ENCODE data around the gene SCRN3.
"Not testable (repeated sequence)": the region's sequence is repeated elsewhere in the genome, so short reads cannot be mapped to it uniquely, and the experiment has no call there.

The SCRN3 gene, protein sequence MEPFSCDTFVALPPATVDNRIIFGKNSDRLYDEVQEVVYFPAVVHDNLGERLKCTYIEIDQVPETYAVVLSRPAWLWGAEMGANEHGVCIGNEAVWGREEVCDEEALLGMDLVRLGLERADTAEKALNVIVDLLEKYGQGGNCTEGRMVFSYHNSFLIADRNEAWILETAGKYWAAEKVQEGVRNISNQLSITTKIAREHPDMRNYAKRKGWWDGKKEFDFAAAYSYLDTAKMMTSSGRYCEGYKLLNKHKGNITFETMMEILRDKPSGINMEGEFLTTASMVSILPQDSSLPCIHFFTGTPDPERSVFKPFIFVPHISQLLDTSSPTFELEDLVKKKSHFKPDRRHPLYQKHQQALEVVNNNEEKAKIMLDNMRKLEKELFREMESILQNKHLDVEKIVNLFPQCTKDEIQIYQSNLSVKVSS

GRCh38 chr2:174395284-174395968, at the start of gene SCRN3:
Gene SCRN3 (plus strand): TSS chr2:174395730. CDS start chr2:174398284, 2,554 bp downstream.
- Mint-ChIP-seq H3K36me3 (ENCODE audit: low read depth) (peaks cover 46% of the 10 kb centered on the region), H3K27ac (peak within 1 kb of the TSS; percentile 99), H3K27me3 (no peaks in the 10 kb centered on the region), H3K9me3 (no peaks in the 10 kb centered on the region), H3K4me3 (peak within 1 kb of the TSS; percentile 99), H3K4me1 (ENCODE audit: low read depth) (peaks cover 53% of the 10 kb centered on the region)
- DNase-seq, result peak; percentile 80

GRCh38 chr2:174350018-174350417, 45.5 kb upstream of the SCRN3 start:
- Mint-ChIP-seq H3K27ac (no peak overlapping the region), H3K27me3 (peaks cover 8% of the 10 kb centered on the region), H3K4me1 (ENCODE audit: low read depth) (no peaks in the 10 kb centered on the region), H3K9me3 (no peaks in the 10 kb centered on the region), H3K36me3 (ENCODE audit: low read depth) (peaks cover 38% of the 10 kb centered on the region), H3K4me3 (no peak overlapping the region)
- DNase-seq, result no peak

DNA sequence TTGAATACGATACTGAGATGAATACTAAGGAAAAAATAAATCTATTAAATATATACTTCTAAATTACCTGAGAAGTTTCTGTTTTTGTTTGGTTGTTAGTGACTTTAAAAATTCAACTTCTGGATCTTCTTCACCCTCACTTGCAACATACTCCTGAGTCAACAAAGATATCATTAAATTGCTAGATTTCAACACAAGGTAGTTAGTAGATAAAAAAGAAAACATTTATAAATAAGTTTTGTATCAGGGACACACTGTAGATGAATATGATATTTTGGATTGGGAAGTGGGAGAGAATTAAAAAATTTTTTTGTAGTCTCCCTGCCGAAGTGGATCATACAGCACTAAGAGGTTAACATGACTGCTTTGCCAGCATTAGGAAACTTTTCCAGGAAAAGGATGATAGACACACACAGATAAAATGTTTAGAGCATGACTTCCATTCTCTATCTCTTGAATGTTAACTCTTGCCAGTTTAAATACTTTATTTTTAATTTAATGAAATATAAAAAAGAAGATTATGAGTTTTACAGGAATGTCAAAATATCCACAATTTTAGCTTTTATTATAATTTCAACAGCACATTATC, 44.8 kb upstream of the SCRN3 start:
- peaks cover 40% of the 10 kb centered on the region for H3K36me3 Mint-ChIP-seq (ENCODE audit: low read depth)

DNA sequence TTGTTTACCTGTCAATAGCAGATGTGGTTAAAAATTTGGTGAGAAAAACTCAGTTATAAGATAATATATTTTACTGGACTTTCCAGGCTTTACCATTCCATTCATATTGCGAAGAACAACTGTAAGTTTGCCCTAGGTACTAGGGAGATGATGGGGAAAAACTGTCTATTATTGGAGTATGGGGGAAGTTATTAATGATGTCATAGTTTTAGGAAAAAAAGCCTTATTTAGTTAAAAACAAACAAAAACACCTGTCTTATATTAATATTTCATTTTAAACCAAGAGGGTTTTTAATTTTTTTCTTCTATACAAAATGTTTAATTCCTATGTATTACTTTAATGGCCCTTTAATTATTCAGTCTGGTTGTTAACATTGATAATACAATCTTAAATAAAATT, 42.5 kb upstream of the SCRN3 start:
- no peaks in the 10 kb centered on the region for H3K4me1 Mint-ChIP-seq (ENCODE audit: low read depth)
- DNase-seq, result no peak
- no peaks in the 10 kb centered on the region for H3K9me3 Mint-ChIP-seq
- H3K27ac Mint-ChIP-seq, result no peak overlapping the region
- H3K36me3 Mint-ChIP-seq (ENCODE audit: low read depth), result peaks cover 39% of the 10 kb centered on the region
- no peaks in the 10 kb centered on the region for H3K27me3 Mint-ChIP-seq
- H3K4me3 Mint-ChIP-seq, result no peak overlapping the region

More for the DNA sequence above, 44.8 kb upstream of the SCRN3 start:
- DNase-seq, result no peak
- Mint-ChIP-seq H3K4me1 (ENCODE audit: low read depth) (no peaks in the 10 kb centered on the region), H3K27ac (no peak overlapping the region), H3K4me3 (no peak overlapping the region), H3K27me3 (peaks cover 2% of the 10 kb centered on the region), H3K9me3 (no peaks in the 10 kb centered on the region)

DNA sequence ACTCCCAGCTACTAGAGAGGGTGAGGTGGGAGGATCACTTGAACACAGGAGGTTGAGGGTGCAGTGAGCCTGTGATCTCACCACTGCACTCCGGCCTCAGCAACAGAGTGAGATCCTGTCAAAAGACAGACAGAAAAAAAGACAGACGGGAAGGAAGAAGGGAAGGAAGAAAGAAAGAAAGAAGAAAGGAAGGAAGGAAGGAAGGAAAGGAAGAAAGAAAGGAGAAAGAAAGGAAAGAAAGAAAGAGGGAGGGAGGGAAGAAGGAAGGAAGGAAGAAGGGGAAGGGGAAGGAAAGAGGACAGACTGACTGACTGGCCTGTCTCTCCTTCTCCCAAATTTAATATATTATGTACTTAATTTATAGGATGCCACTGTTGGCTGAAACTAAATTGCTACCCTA, 39.2 kb upstream of the SCRN3 start:
- no peak overlapping the region for H3K27ac Mint-ChIP-seq
- H3K9me3 Mint-ChIP-seq, result no peaks in the 10 kb centered on the region
- H3K27me3 Mint-ChIP-seq, result no peaks in the 10 kb centered on the region
- no peak for DNase-seq
- no peaks in the 10 kb centered on the region for H3K4me1 Mint-ChIP-seq (ENCODE audit: low read depth)
- no peak overlapping the region for H3K4me3 Mint-ChIP-seq
- H3K36me3 Mint-ChIP-seq (ENCODE audit: low read depth), result peaks cover 41% of the 10 kb centered on the region

DNA sequence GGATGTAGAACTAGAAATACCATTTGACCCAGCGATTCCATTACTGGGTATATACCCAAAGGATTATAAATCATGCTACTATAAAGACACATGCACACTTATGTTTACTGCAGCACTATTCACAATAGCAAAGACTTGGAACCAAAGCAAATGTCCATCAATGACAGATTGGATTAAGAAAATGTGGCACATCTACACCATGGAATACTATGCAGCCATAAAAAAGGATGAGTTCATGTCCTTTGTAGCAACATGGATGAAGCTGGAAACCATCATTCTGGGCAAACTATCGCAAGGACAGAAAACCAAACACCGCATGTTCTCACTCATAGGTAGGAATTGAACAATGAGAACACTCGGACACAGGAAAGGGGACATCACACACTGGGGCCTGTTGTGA, 35.9 kb upstream of the SCRN3 start:
- H3K27ac Mint-ChIP-seq; H3K9me3 Mint-ChIP-seq; H3K4me3 Mint-ChIP-seq; H3K4me1 Mint-ChIP-seq (ENCODE audit: low read depth); DNase-seq; H3K27me3 Mint-ChIP-seq: not testable (repeated sequence)
- peaks cover 61% of the 10 kb centered on the region for H3K36me3 Mint-ChIP-seq (ENCODE audit: low read depth)

DNA sequence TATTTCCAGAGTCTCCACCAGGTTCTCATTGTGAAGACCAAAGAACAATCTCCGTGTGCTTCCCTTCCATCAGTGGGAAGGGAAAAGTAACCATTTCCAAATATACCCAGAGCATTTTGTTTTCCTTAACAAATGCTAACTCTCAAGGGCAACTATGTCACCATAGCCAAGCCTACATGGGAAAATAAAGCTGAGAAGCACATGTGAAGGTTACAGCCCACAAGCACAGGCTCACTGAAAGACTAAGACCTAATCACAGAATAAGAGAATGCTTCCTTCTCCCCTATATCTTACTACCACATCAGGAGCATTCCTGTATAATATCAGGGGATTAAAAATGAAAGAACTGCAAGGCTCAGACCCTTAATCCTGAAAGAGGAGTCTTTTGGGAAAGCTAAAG, 32.6 kb upstream of the SCRN3 start:
- Mint-ChIP-seq H3K27ac (no peak overlapping the region), H3K4me1 (ENCODE audit: low read depth) (no peaks in the 10 kb centered on the region), H3K9me3 (peaks cover 23% of the 10 kb centered on the region), H3K4me3 (no peak overlapping the region), H3K36me3 (ENCODE audit: low read depth) (peaks cover 79% of the 10 kb centered on the region), H3K27me3 (no peaks in the 10 kb centered on the region)
- DNase-seq, result no peak

DNA sequence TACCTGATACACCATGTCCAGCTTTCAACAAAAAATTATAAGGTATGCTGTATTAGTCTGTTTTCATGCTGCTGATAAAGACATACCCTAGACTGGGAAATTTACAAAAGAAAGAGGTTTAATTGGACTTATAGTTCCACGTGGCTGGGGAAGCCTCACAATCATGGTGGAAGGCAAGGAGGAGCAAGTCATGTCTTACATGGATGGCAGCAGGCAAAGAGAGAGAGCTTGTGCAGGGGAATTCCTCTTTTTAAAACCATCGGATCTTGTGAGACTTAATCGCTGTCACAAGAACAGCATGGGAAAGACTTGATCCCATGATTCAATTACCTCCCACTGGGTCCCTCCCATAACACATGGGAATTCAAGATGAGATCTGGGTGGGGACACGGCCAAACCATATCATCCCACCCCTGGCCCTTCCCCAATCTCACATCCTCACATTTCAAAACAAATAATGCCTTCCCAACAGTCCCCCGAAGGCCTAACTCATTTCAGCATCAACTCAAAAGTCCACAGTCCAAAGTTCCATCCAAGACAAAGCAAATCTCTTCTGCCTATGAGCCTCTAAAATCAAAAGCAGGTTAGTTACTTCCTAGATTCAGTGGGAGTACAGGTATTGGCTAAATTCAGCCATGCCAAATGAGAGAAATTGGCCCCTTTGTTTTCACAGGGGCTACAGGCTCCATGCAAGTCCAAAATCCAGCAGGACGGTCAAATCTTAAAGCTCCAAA, 31.9 kb upstream of the SCRN3 start:
- H3K4me3 Mint-ChIP-seq; H3K4me1 Mint-ChIP-seq (ENCODE audit: low read depth); DNase-seq; H3K27me3 Mint-ChIP-seq; H3K27ac Mint-ChIP-seq: not testable (repeated sequence)
- H3K9me3 Mint-ChIP-seq, result peaks cover 23% of the 10 kb centered on the region
- peaks cover 85% of the 10 kb centered on the region for H3K36me3 Mint-ChIP-seq (ENCODE audit: low read depth)

DNA sequence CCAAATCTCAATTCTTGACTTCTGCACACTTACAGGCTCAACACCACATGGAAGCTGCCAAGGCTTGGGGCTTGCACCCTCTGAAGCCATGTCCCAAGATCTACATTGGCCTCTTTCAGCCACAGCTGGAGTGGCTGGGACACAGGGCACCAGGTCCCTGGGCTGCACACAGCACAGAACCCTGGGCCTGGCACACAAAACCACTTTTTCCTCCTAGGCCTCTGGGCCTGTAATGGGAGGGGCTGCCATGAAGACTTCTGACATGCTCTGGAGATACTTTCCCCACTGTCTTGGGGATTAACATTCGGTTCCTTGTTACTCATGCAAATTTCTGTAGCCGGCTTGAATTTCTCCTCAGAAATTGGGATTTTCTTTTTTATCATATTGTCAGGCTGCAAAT, 30.9 kb upstream of the SCRN3 start:
- Mint-ChIP-seq H3K27ac (no peak overlapping the region), H3K27me3 (no peaks in the 10 kb centered on the region), H3K4me1 (ENCODE audit: low read depth) (no peaks in the 10 kb centered on the region), H3K9me3 (peaks cover 23% of the 10 kb centered on the region), H3K4me3 (no peak overlapping the region), H3K36me3 (ENCODE audit: low read depth) (peaks cover 88% of the 10 kb centered on the region)
- no peak for DNase-seq

DNA sequence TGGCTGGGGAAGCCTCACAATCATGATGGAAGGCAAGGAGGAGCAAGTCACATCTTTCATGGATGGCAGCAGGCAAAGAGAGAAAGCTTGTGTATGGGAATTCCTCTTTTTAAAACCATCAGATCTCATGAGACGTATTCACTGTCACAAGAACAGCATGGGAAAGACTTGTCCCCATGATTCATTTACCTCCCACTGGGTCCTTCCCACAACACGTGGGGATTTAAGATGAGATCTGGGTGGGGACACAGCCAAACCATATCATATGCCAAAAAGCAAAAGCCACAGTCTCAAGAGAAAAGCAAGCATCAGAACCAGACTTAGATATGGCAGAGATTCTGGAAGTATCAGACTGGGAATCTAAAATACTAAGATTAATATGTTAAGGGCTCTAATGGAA, 30.0 kb upstream of the SCRN3 start:
- DNase-seq, result no peak
- H3K27me3 Mint-ChIP-seq, result no peaks in the 10 kb centered on the region
- H3K9me3 Mint-ChIP-seq, result peaks cover 23% of the 10 kb centered on the region
- H3K4me1 Mint-ChIP-seq (ENCODE audit: low read depth), result no peaks in the 10 kb centered on the region
- H3K36me3 Mint-ChIP-seq (ENCODE audit: low read depth), result peaks cover 88% of the 10 kb centered on the region
- no peak overlapping the region for H3K4me3 Mint-ChIP-seq
- no peak overlapping the region for H3K27ac Mint-ChIP-seq

DNA sequence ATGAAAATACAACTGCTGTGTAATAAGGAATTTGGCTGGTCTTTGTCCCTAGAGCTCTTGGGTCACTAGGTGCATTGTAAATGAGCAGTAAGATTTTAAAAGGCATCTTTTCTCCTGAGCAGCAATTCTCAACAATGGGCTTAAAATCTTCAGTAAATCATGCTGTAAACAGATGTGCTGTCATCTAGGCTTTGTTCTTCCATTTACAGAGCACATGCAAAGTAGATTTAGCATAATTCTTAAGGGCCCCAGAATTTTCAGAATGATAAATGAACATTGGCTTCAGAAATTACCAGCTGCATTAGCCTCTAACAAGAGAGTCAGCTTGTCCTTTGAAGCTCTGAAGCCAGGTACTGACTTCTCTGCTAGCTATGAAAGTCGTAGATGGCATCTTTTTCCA, 26.8 kb upstream of the SCRN3 start:
- H3K4me3 Mint-ChIP-seq, result no peak overlapping the region
- no peaks in the 10 kb centered on the region for H3K27me3 Mint-ChIP-seq
- peaks cover 23% of the 10 kb centered on the region for H3K9me3 Mint-ChIP-seq
- no peak overlapping the region for H3K27ac Mint-ChIP-seq
- DNase-seq, result no peak
- H3K36me3 Mint-ChIP-seq (ENCODE audit: low read depth), result peaks cover 84% of the 10 kb centered on the region
- H3K4me1 Mint-ChIP-seq (ENCODE audit: low read depth), result no peaks in the 10 kb centered on the region

DNA sequence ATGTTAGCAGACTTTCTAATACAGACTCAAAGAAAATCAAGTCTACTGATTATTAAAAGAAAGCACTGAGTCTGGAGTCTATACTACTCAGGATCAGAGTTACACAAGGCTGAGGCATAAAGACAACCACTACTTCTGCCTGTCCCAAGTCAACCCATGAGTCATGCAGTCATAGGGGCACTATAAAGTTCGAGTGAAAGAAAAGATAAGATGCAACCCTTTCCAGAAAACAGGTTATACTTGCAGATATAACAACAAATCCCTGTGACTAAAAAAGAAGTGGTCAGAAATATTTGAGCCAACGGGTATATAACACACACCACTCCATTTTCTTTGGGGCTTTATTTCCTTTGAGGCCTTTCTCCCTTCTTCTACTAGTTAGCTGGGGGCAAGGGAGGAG, 18.6 kb upstream of the SCRN3 start:
- peaks cover 84% of the 10 kb centered on the region for H3K36me3 Mint-ChIP-seq (ENCODE audit: low read depth)
- H3K27me3 Mint-ChIP-seq, result no peaks in the 10 kb centered on the region
- H3K27ac Mint-ChIP-seq, result no peak overlapping the region
- no peaks in the 10 kb centered on the region for H3K9me3 Mint-ChIP-seq
- no peak overlapping the region for H3K4me3 Mint-ChIP-seq
- H3K4me1 Mint-ChIP-seq (ENCODE audit: low read depth), result no peaks in the 10 kb centered on the region
- DNase-seq, result no peak

DNA sequence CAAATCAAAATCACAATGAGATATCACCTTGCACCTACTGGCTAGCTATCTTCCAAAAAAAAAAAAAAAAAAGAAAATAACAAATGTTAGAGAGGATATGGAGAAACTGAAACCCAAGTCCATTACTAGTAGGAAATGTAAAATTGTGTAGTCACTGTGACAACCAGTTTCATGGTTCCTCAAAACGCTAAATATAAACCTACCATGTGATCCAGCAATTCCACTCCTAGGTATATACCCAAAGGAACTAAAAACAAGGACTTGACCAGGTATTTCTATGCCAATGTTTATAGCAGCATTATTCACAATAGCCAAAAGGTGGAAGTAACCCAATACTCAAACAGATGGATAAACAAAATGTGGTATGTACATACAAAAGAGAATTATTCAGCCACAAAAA, 11.7 kb upstream of the SCRN3 start:
- Mint-ChIP-seq H3K27me3 (no peaks in the 10 kb centered on the region), H3K4me1 (ENCODE audit: low read depth) (peaks cover 12% of the 10 kb centered on the region), H3K36me3 (ENCODE audit: low read depth) (peaks cover 70% of the 10 kb centered on the region), H3K9me3 (no peaks in the 10 kb centered on the region), H3K4me3 (no peak overlapping the region), H3K27ac (no peak overlapping the region)
- no peak for DNase-seq

- H3K9me3 Mint-ChIP-seq, result no peaks in the 10 kb centered on the region
These were observed 10.3 kb upstream of the SCRN3 start for GRCh38 chr2:174385201-174385600.

More at GRCh38 chr2:174385201-174385600, 10.3 kb upstream of the SCRN3 start:
- Mint-ChIP-seq H3K27ac (no peak overlapping the region), H3K27me3 (no peaks in the 10 kb centered on the region), H3K4me1 (ENCODE audit: low read depth) (peaks cover 25% of the 10 kb centered on the region), H3K4me3 (no peak overlapping the region), H3K36me3 (ENCODE audit: low read depth) (peaks cover 76% of the 10 kb centered on the region)
- DNase-seq, result no peak

Data from activated T-cell treated with anti-CD3 and anti-CD28 coated beads, Interleukin-2, amount 50 U/mL, for 24 hours (primary cell).